GM18868 (cell line): ENCODE measurements around the gene ACRV1.

ENCODE experiments used
- ATAC-seq: cut with Tn5 transposase; IDR thresholded peaks from one replicate; pipeline ENCODE4 v1.9.1; 2021; ENCODE audit warnings: mild to moderate bottlenecking, moderate library complexity; ENCODE audit not compliant: unreplicated experiment

Gene ACRV1

DNA sequence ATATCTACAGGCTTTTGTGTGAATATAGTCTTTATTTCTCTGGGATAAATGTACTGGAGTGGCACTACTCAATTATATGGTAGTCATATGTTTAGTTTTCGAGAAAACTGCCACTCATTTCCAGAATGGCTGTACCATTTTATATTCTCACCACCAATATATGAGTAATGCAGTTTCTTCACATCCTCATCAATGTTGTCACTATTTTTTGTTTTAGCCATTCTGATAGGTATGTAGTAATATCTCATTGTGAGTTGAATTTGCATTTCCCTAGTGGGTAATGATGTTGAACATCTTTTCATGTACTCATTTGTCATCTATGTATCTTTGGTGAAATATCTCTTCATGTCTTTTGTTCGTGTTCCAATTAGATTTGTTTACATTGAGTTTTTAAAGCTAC lies 18.0 kb downstream of the ACRV1 start:
- no peak for ATAC-seq

DNA sequence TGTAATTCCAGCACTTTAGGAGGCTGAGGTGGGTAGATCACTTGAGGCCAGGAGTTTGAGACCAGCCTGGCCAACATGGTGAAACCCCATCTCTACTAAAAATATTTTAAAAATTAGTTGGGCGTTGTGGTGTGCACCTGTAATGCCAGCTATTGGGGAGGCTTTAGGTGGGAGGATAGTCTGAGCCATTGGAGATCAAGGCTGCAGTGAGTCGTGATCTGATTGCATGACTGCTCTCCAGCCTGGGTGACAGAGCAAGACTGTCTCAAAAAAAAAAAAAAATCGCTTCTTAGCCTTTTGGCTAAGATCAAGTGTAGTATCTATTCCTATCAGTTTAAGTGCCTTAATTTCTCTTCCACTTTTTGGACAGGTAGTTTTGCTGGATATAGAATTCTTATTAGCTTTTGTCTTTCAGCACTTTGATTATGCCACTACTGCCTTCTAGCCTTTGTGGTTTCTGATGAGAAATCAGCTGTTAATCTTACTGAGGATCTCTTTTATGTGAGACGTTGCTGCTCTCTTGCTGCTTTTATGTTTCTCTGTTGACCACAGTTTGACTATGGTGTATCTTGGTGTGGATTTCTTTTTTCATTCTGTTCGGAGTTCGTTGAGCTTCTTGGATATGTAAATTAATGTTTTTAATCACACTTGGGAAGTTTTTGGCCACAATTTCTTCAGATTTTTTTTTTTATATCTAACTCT lies 31.0 kb downstream of the ACRV1 start:
- no peak for ATAC-seq

DNA sequence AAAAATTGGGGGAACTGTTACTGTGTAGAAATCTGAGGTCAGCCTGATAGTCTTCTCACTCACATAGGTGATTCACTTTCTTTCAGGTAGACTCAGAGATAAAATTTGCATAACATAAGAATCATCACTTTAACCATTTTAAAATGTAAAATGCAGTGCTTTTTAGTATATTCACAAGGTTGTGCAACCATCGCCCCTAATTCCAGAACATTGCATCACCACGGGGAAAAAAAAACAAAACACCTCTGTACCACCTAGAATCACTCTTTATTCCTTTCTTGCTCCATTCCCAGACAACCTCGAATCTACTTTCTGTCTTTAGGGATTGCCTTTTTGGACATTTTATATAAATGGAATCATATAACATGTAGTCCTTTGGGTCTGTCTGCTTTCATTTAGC lies 34.8 kb downstream of the ACRV1 start:
- ATAC-seq = no peak

DNA sequence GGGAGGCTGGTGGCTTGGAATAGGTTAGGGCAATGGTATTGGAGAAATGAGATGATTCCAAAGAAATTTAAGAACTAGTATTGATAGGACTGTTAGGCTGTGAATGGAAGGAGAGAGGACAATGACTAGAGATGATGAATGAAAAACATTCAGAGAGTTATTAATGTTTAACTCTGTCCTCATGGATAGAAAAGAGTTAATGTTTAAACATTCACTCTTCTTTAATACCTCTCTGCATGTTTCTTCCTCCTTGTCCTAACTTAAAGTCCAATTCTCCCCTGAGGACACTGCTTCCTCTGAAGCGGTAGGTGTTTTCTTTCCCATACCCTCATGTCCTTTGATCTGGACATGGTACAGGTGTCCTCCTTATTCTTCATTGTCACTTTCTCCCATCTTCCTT lies 42.3 kb downstream of the ACRV1 start:
- no peak for ATAC-seq

DNA sequence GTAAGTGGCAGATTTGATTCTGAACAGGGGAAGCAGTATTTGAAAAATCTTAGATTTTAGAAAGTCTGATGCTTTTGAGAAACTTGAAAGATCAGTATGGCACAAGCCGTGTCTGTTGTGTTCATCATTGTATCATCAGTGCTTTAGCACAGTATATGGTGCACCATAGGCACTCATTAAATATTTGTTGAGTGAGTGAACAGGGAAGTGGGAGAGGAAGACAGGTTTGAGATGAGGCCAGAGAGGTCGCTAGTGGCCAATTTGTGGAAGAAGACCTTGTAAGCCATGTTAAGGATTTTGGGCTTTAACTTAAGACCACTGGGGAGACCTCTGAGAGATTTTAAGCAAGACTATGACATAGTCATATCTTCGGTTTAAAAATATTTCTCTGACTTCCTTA lies 42.8 kb downstream of the ACRV1 start:
- ATAC-seq = no peak

DNA sequence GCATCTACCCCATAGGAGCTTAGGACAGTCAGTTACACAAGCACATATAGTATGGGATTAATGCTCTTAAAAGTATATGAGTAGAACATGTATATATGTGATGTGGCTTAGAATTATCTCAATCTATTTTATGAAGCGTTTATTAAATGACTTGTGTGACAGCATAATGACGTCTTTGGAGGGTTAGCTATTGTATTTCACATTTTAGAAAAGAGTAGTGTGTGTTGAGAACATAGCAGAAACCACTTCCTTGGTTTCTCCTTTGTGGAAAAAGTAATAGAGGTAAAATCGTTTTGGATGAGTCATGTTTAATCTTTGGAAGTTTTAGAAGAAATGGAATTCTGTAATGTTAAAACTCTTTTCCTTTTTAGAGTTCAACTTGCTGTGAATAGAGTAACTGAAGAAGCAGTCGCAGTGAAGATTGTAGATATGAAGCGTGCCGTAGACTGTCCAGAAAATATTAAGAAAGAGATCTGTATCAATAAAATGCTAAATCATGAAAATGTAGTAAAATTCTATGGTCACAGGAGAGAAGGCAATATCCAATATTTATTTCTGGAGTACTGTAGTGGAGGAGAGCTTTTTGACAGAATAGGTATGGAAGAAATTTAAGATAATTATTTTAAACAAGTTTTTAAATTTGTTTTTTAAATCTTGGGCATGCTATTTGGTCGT lies 53.3 kb downstream of the ACRV1 start:
- ATAC-seq = no peak

DNA sequence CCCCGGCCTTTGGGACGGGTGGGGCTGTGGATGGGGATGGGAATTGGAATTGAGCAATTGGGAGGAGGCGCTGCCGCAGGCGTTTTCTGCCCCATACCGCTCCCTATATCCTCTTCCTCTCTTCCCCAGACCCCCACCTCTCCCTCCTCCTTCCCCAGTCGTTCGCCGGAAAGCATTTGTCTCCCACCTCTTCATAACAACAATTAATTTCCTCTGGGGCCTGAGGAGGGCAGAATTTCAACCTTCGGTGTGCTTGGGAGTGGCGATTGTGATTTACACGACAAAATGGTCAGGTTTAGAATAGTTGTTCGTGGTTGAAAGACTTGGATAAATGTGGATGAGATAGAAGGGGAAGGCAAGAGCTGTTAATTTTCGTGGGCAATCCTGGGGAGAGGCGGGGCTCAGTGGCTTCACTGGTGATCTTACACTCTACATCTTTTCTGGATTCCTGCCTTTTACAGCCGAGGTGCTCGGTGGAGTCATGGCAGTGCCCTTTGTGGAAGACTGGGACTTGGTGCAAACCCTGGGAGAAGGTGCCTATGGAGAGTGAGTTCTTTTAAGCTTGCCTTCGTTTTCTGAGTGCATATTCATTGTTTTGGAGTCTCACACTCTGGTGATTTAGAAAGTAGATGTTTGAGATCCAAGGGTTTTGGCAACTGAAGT lies 54.2 kb downstream of the ACRV1 start:
- ATAC-seq = peak; percentile 35

DNA sequence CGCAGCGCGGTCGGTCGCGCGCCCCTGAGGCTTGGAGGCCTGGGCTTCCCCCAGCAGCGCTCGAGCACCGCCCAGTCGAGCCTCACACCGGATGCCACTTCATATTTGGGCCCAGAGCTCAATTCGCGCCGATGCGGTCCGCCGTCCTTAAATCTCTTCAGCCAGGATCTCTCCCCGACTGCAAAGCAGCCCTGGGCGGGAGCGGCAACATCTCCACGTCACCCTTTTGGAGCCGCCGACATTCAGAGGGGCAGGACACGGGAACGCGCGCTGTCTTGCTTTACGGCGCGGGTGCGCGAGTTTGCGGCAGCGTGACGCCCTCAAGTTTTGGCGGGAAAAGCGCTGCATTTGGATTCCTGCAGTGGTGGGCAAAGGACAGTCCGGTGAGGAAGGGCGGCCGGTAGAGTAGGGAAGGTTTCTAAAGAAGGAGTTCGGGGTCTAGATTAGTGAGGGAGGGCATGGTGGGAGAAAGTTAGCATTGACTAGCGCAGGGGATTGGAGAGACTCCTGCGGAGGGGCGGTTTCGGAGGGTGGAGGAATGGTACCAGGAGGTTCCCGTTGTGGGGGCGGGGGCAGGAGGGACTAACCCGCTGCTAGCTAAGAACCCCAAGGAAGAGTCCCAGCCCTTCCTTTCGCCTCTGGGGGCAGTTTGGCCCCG lies 54.9 kb downstream of the ACRV1 start:
- ATAC-seq = peak; percentile 84

DNA sequence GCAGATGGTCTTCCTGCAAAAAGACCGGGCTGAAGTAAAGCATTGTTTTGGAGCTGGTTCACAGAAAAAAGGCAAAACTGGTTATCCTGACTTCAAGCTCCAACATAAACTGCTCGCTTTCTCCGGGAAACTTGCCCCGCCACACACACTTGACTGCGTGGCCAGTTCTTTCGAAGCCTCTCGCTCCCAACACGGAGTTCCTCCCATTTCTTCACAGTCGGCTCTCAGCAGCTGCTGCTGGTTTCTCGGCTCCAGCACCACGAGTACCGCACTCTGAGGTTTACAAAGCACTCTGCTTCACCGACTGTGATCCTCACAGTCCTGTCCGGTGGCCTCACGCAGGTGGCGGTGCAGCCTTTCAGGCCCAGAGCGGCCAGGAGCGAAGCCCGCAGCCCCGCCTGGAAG lies 55.4 kb downstream of the ACRV1 start:
- ATAC-seq = no peak

DNA sequence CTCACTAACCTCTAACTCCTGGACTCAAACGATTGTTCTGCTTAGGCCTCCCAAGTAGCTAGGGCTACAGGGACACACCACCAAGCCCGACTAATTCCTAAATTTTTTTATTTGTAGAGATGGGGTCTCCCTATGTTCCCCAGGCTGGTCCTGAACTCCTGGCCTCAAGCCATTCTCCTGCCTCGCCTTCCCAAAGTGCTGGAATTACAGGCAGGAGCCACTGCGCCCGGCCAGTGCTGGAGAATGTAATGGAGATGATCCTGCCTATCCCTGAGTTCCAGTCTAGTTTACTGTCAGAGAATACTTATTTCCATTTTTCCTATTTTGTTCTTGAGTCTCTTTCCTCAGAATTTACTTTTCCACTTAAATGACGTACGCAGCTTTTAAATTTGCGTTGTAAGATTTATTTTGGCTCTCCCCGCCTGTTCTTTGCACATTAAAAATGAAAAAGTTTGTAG lies 55.9 kb downstream of the ACRV1 start, which contains the start of gene CHEK1:
TSS of gene CHEK1 (plus strand) at position 408 of the 458 bp plus-strand sequence. CDS start 1,606 bp downstream, outside the sequence.
- ATAC-seq = no peak

DNA sequence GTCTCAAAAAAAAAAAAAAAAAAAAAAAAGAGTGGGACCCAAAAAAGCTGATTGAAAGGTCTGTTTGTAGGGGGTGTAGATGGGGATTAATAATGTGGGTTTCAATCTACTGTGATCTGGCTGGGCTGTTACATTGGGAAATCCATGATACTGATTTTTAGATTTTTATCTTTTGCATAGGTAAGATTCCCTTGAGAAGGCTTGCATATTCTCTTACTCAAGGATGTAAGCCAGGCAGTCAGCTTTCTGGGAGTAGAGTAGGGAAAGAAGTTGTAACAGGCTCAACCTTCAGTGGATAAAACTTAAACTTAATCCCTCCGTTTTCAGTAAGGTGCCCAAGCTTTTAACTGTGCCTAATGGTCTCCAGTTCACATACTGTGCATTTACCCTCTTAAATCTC lies 57.6 kb downstream of the ACRV1 start:
- ATAC-seq = no peak

DNA sequence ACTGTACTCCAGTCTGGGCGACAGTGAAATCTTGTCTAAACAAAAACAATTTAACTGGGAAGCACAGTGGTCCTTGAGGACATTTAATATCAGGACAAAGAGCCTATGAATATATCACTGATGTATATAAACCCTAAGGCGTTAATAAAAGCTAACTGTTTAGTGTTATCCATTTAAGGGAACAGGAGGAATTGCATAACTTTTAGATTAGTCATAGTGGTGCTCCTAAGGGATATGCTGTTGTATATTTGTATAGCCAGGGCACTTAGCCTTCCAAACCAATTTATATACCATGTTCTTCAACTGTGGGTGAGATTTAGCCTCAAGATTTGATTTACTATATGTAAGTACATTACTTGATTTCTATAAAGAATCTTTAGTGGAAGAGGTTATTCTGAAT lies 58.7 kb downstream of the ACRV1 start:
- ATAC-seq = no peak
